HK-2 (cell line): ENCODE results near the gene NME2.

Experiments
- DNase-seq: peaks from one replicate; pipeline ENCODE4 v3.0.0-alpha.2; 2018; ENCODE audit not compliant: unreplicated experiment

Gene NME2

DNA sequence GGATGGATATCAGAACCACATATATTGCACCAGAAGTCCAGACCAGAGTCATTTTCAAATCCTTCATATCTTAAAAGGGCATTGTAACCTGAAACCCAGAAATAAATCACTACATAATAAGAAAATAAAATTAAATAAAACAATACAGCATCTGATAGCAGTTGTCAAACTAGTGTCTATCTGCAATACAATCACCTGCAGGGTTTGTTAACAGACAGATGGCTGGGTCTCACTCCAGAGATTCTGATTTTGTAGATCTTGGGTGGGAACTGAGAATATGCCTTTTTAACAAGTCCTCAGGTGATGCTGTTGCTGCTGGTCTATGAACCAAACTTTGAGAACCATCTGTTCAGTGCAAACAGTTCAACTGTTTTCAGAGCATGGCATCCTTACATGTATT is 37.6 kb downstream of the NME2 start:
- no peak for DNase-seq

DNA sequence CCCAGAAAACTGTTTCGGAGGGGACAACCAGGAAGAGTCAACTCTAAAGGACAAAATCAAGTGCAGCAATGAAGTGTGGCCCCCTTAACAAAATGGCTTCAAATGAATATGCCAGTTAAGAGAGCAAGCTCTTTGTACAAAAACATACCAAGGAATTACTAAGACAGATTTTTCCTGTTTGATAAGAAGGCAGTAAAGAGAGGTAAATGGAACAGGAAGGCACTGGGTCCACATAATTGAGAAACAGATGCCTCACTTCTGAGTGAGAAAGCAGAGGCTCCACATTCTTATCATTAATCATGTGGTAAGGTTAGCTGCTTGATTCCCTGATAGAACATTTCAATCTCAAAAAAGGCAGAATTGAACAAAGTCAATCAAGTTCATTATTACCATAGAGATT is 48.7 kb downstream of the NME2 start:
- DNase-seq = no peak

DNA sequence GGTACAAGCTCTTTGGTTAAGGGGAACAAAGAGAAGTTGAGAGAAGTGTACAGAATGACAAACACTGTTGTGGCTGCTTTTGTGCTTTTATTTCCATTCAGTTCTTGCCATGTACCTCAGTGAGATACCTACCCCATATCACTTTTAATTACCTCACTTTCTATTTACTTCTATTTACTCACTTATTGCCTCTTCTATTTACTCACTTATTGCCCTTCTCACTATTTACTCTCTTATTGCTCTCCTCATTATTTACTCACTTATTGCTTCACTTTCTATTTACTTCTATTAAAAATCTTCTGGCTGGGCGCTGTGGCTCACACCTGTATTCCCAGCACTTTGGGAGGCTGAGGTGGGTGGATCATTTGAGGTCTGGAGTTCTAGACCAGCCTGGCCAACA is 51.7 kb downstream of the NME2 start:
- DNase-seq = no peak

DNA sequence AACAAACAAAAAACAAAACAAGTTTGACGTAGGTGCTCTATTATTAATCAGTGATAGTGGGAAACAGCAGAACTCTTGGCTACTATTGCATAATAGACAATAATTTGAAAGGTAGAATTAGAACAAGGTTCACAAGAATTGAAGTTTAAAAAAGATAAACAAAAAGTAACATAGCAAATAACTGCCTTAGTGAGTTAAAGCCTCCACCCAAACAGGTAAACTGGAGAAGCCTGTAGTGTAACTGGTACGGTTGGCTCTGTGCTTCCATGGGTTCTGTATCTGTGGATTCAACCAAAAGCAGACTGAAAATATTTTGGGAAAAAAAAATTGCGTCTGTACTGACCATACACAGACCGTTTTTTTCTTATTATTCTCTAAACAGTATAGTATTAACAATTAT is 55.1 kb downstream of the NME2 start:
- DNase-seq = no peak
